ENCODE results near the gene MYH9. TPM values are rescaled to one million over a fixed set of nuclear protein-coding genes. Genes with fewer than 3 reads are reported as not detected.
A peak's percentile ranks its signal among the peaks of the same experiment; 100 is the strongest.
"Not testable (repeated sequence)": the region's sequence is repeated elsewhere in the genome, so short reads cannot be mapped to it uniquely, and the experiment has no call there.

The MYH9 gene
- total RNA-seq, 4 donors from 2014 or later: 228 to 375 (median 275) TPM

DNA sequence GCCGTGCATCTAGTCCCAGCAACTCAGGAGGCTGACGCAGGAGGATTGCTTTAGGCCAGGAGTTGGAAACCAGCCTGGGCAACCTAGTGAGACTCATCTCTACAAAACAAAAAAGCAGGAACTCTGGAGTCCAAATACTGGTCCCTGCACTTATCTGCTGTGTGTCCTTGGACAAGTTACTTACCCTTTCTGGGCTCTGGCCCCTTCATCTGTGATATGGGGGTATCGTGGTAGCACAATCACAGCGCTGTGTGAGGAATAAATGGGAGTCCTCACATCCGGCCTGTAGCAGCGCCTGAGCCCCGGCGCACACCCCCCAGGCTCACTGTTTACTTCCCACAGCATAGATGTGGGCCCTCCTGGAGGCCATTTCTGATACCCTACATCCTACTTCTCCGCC lies 44.2 kb upstream of the MYH9 start:
- Histone ChIP-seq H3K27me3 (no peaks in the 10 kb centered on the region), H3K27ac (no peak overlapping the region)

GRCh38 chr22:36430863-36431262 lies 43.1 kb upstream of the MYH9 start:
- no peaks in the 10 kb centered on the region for H3K27me3 ChIP-seq
- no peaks in the 10 kb centered on the region for H3K9me3 ChIP-seq
- no peak overlapping the region for H3K4me3 ChIP-seq (replicated peaks in 1 of 3)
- no peak for DNase-seq
- intact Hi-C loops (cut with DNase I): no loop called here
- H3K27ac ChIP-seq: no peak overlapping the region
- TF ChIP-seq POLR2A (IDR thresholded peaks at IDR 0.05): no peak
- TF ChIP-seq, protein P1, sequence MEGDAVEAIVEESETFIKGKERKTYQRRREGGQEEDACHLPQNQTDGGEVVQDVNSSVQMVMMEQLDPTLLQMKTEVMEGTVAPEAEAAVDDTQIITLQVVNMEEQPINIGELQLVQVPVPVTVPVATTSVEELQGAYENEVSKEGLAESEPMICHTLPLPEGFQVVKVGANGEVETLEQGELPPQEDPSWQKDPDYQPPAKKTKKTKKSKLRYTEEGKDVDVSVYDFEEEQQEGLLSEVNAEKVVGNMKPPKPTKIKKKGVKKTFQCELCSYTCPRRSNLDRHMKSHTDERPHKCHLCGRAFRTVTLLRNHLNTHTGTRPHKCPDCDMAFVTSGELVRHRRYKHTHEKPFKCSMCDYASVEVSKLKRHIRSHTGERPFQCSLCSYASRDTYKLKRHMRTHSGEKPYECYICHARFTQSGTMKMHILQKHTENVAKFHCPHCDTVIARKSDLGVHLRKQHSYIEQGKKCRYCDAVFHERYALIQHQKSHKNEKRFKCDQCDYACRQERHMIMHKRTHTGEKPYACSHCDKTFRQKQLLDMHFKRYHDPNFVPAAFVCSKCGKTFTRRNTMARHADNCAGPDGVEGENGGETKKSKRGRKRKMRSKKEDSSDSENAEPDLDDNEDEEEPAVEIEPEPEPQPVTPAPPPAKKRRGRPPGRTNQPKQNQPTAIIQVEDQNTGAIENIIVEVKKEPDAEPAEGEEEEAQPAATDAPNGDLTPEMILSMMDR (IDR thresholded peaks at IDR 0.05): no peak
- no peaks in the 10 kb centered on the region for H3K36me3 ChIP-seq
- 80 to 86% methylated on average over 7 to 9 of the region's 9 CpGs for WGBS, 2 donors
- peaks cover 25 to 35% of the 10 kb centered on the region in 2 donors for H3K4me1 ChIP-seq

More for the DNA sequence above, 44.2 kb upstream of the MYH9 start:
- 91 to 95% methylated on average over 9 of the region's 9 CpGs for WGBS, 2 donors
- Histone ChIP-seq H3K4me3 (replicated peaks in 1 of 3) (no peak overlapping the region), H3K36me3 (no peaks in the 10 kb centered on the region), H3K4me1 (peaks cover 31 to 38% of the 10 kb centered on the region in 2 donors), H3K9me3 (no peaks in the 10 kb centered on the region)
- intact Hi-C loops (cut with DNase I): no loop called here
- no peak for DNase-seq
- TF ChIP-seq POLR2A (IDR thresholded peaks at IDR 0.05): no peak
- TF ChIP-seq, protein P1 (IDR thresholded peaks at IDR 0.05): no peak

GRCh38 chr22:36427952-36428351 lies 40.2 kb upstream of the MYH9 start:
- DNase-seq; H3K36me3 ChIP-seq; H3K4me3 ChIP-seq (replicated peaks in 1 of 3); H3K9me3 ChIP-seq; H3K4me1 ChIP-seq; H3K27me3 ChIP-seq; intact Hi-C loops (cut with DNase I); H3K27ac ChIP-seq: not testable (repeated sequence)
- 90 to 93% methylated on average over 11 of the region's 11 CpGs for WGBS, 2 donors

- Histone ChIP-seq H3K27ac (peak overlapping the region in 1 of 3 donors; percentile 10), H3K27me3 (no peaks in the 10 kb centered on the region), H3K4me1 (peaks cover 0 to 6% of the 10 kb centered on the region in 2 donors), H3K36me3 (no peaks in the 10 kb centered on the region), H3K4me3 (replicated peaks in 1 of 3) (no peak overlapping the region), H3K9me3 (no peaks in the 10 kb centered on the region)
- intact Hi-C loops (cut with DNase I): no loop called here
- TF ChIP-seq, protein P1 (IDR thresholded peaks at IDR 0.05): no peak
- no peak for TF ChIP-seq POLR2A (IDR thresholded peaks at IDR 0.05)
- 73 to 92% methylated on average over 2 of the region's 2 CpGs for WGBS, 2 donors
- DNase-seq: no peak
Measured at GRCh38 chr22:36425977-36426523, 38.3 kb upstream of the MYH9 start.

- DNase-seq: no peak
Measured at GRCh38 chr22:36424901-36425579, 37.3 kb upstream of the MYH9 start.

DNA sequence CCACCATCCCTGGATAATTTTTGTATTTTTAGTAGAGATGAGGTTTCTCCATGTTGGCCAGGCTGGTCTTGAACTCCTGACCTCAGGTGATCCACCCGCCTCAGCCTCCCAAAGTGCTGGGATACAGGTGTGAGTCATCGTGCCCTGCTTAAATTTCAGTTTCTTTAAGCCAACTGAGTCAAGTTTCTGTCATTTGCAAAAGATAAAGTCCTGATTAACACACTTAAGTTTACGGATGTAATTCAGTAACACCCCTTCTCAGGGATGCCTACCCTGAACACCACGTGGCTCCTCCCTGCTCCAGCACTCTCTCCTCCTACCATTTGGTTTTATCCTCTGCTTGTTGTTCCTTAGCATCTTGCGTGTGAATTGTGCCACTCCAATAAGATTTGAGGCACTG lies 36.7 kb upstream of the MYH9 start:
- H3K4me1 ChIP-seq: peaks cover 0 to 20% of the 10 kb centered on the region in 2 donors
- WGBS, 2 donors: 90 to 91% methylated on average over 5 of the region's 5 CpGs
- H3K9me3 ChIP-seq; H3K36me3 ChIP-seq; H3K4me3 ChIP-seq (replicated peaks in 1 of 3); H3K27ac ChIP-seq; DNase-seq; H3K27me3 ChIP-seq; intact Hi-C loops (cut with DNase I): not testable (repeated sequence)

More at GRCh38 chr22:36424901-36425579, 37.3 kb upstream of the MYH9 start:
- Histone ChIP-seq H3K27me3 (no peaks in the 10 kb centered on the region), H3K27ac (no peak overlapping the region), H3K36me3 (no peaks in the 10 kb centered on the region), H3K9me3 (no peaks in the 10 kb centered on the region), H3K4me1 (peaks cover 0 to 15% of the 10 kb centered on the region in 2 donors), H3K4me3 (replicated peaks in 1 of 3) (no peak overlapping the region)
- TF ChIP-seq, protein P1 (IDR thresholded peaks at IDR 0.05): no peak
- no peak for TF ChIP-seq POLR2A (IDR thresholded peaks at IDR 0.05)
- intact Hi-C loops (cut with DNase I): no loop called here
- WGBS, 2 donors: 91 to 93% methylated on average over 5 of the region's 5 CpGs
